HCT116 (cell line): Measurements from ENCODE around the gene DGCR6L. TPM values are rescaled to one million over a fixed set of nuclear protein-coding genes. Genes with fewer than 3 reads are reported as not detected.
"Not testable (repeated sequence)": the region's sequence is repeated elsewhere in the genome, so short reads cannot be mapped to it uniquely, and the experiment has no call there.

Experiments used
- ATAC-seq: fragments of 200-7000 bp; cut with Tn5 transposase; 2 replicates; pipeline ENCODE4 v1.9.1; 2020; ENCODE audit warnings: mild to moderate bottlenecking, moderate library complexity
- BruUV-seq: library from RNA; stranded (reverse); fragments of 400-500 nt; replicated peaks from 2 replicates; lab custom pipeline; 2021; lab: Mats Ljungman, UMichigan
- CTCF ChIA-PET: fragments of 300-600 bp; sonication (Branson Sonifier 250); formaldehyde crosslinking; loops from one replicate; lab custom pipeline; 2021; ENCODE audit warnings: antibody characterized with exemption; lab: Charles Lee
- POLR2A ChIA-PET: fragments of 300-600, 350-600 bp; sonication (Branson Sonifier 250); formaldehyde crosslinking; loops from one replicate; lab custom pipeline; 2021; ENCODE audit warnings: antibody characterized with exemption; lab: Charles Lee
- RAD21 ChIA-PET, 2 experiments: fragments of 300-600 bp; sonication (Branson Sonifier 250); formaldehyde crosslinking; loops; one replicate each; lab custom pipeline; 2023; ENCODE audit warnings: low total read pairs in 2 of 2; ENCODE audit not compliant: uncharacterized antibody in 2 of 2, unreplicated experiment in 2 of 2, low non-redundant PET in 1 of 2; lab: Charles Lee
- DNase-seq: peaks from one replicate; pipeline ENCODE4 v3.0.0-alpha.2; 2010; ENCODE audit warnings: low read depth, low spot score
- H2AFZ ChIP-seq: fragments of 200-600 bp; shearing (Covaris generic), sonication (generic); 2 replicates; pipeline ENCODE4 v1.6.1; 2017; ENCODE audit warnings: low read depth, mixed run types, mixed read lengths, antibody characterized with exemption, low read length; ENCODE audit not compliant: poor library complexity, severe bottlenecking
- H3K27ac ChIP-seq: 2 replicates; pipeline ENCODE4 v1.5.1; 2012; ENCODE audit warnings: low read depth, low read length
- H3K27me3 ChIP-seq: fragments of 200-600 bp; sonication (generic); 2 replicates; pipeline ENCODE4 v1.6.1; 2016; ENCODE audit warnings: mixed run types, low read length, mixed read lengths; ENCODE audit not compliant: insufficient read depth
- H3K36me3 ChIP-seq, 2 experiments: fragments of 200-500 bp in 1 of 2; fragments of 200-600 bp in 1 of 2; sonication (Bioruptor generic) in 1 of 2; sonication (generic) in 1 of 2; 2 replicates each; pipeline versions ENCODE4 v1.5.1 to v1.6.1; 2014 to 2016; ENCODE audit warnings: low read length in 2 of 2, inconsistent platforms in 1 of 2, mixed read lengths in 1 of 2, mixed run types in 1 of 2; ENCODE audit not compliant: insufficient read depth in 2 of 2, control insufficient read depth in 1 of 2
- H3K4me1 ChIP-seq, 2 experiments: fragments of 200-600 bp in 1 of 2; sonication (generic) in 1 of 2; 2 replicates each; pipeline versions ENCODE4 v1.5.1 to v1.6.1; 2012 to 2017; ENCODE audit warnings: low read length in 2 of 2, inconsistent platforms in 1 of 2, mild to moderate bottlenecking in 1 of 2, mixed read lengths in 1 of 2, mixed run types in 1 of 2, moderate library complexity in 1 of 2; ENCODE audit not compliant: insufficient read depth in 2 of 2, control insufficient read depth in 1 of 2
- H3K4me2 ChIP-seq: fragments of 200-600 bp; sonication (generic); 2 replicates; pipeline ENCODE4 v1.6.1; 2017; ENCODE audit warnings: mixed run types, low read length, mixed read lengths
- H3K4me3 ChIP-seq, 2 experiments: fragments of 200-600 bp in 1 of 2; sonication (generic) in 1 of 2; replicated peaks in 1 of 2; 2 replicates each; pipeline ENCODE4 v1.5.1; 2011 to 2016; ENCODE audit warnings: low read length in 2 of 2, control low read depth in 1 of 2, low read depth in 1 of 2, mild to moderate bottlenecking in 1 of 2, mixed read lengths in 1 of 2, mixed run types in 1 of 2
- H3K79me2 ChIP-seq: fragments of 200-600 bp; sonication (generic); 2 replicates; pipeline ENCODE4 v1.6.1; 2017; ENCODE audit warnings: mild to moderate bottlenecking, mixed run types, low read length, moderate library complexity, mixed read lengths; ENCODE audit not compliant: insufficient read depth
- H3K9ac ChIP-seq: fragments of 200-600 bp; sonication (generic); 2 replicates; pipeline ENCODE4 v1.6.1; 2016; ENCODE audit warnings: low read length, mixed read lengths
- H3K9me2 ChIP-seq: fragments of 200-600 bp; sonication (generic), shearing (Covaris generic); 2 replicates; pipeline ENCODE4 v1.6.1; 2017; ENCODE audit warnings: mixed run types, mild to moderate bottlenecking, moderate library complexity; ENCODE audit not compliant: insufficient read depth
- H3K9me3 ChIP-seq, 2 experiments: fragments of 200-500 bp in 1 of 2; fragments of 200-600 bp in 1 of 2; sonication (Bioruptor generic) in 1 of 2; sonication (generic) in 1 of 2; 2 replicates each; pipeline ENCODE4 v1.6.1; 2014 to 2017; ENCODE audit warnings: low read length in 2 of 2, mixed read lengths in 2 of 2, inconsistent platforms in 1 of 2, low read depth in 1 of 2, mild to moderate bottlenecking in 1 of 2, mixed run types in 1 of 2, moderate library complexity in 1 of 2; ENCODE audit not compliant: control insufficient read depth in 1 of 2, insufficient read depth in 1 of 2
- H4K20me1 ChIP-seq: fragments of 200-600 bp; sonication (generic), shearing (Covaris generic); 2 replicates; pipeline ENCODE4 v1.6.1; 2017; ENCODE audit warnings: mixed run types, mild to moderate bottlenecking, moderate library complexity; ENCODE audit not compliant: insufficient read depth
- SP1 ChIP-seq: IDR thresholded peaks from 2 replicates; pipeline ENCODE4 v1.6.1; 2012; ENCODE audit warnings: low read depth
- intact Hi-C: fragments of 100-400 bp; cut with micrococcal nuclease; formaldehyde crosslinking; loops from 2 replicates; pipeline ENCODE4 v1.10.0; 2022
- total RNA-seq: library from RNA; stranded (reverse); gene quantifications from one replicate; pipeline ENCODE4 v1.2.1, GENCODE V29; 2021; ENCODE audit not compliant: unreplicated experiment

DGCR6L gene
- total RNA-seq, 1 experiment from 2014 or later, result 44.9 TPM

- intact Hi-C loops, result no loop called here
- Histone ChIP-seq H4K20me1 (no peaks in the 10 kb centered on the region), H3K79me2 (0 out of 2 replicates have a peak, but pooled peaks cover 4% of the 10 kb centered on the region), H3K27me3 (no peaks in the 10 kb centered on the region), H3K27ac (peak overlapping the region; percentile 61), H3K4me1 (peaks cover 10 to 15% of the 10 kb centered on the region in 2 experiments; a peak in 3 of 4 replicates), H3K4me3 (peak overlapping the region; percentile 50 to 62), H3K9me3 (no peaks in the 10 kb centered on the region), H3K9ac (peak overlapping the region; percentile 51), H3K36me3 (no peaks in the 10 kb centered on the region), H2AFZ (no peak overlapping the region), H3K9me2 (no peaks in the 10 kb centered on the region), H3K4me2 (peak overlapping the region; percentile 87)
- TF ChIP-seq SP1, result no peak
- ChIA-PET CTCF (no interaction called here), RAD21 (no interaction called here), POLR2A (no interaction called here)
- DNase-seq, result no peak
- BruUV-seq, result no TSS peak
- peak; percentile 52 for ATAC-seq
These were observed 52.2 kb downstream of the DGCR6L start for GRCh38 chr22:20267441-20268278.

GRCh38 chr22:20266667-20267440 lies 53.0 kb downstream of the DGCR6L start:
- peaks cover 10 to 15% of the 10 kb centered on the region in 2 experiments; a peak in 3 of 4 replicates for H3K4me1 ChIP-seq
- RAD21 ChIA-PET, H3K36me3 ChIP-seq, H2AFZ ChIP-seq, intact Hi-C loops, H3K9me3 ChIP-seq, BruUV-seq, H3K27me3 ChIP-seq, ATAC-seq, POLR2A ChIA-PET, H3K79me2 ChIP-seq, H4K20me1 ChIP-seq, CTCF ChIA-PET, H3K9me2 ChIP-seq, DNase-seq: not testable (repeated sequence)
- H3K9ac ChIP-seq, result peak overlapping the region; percentile 51; the same call in 1 of the 2 replicates
- H3K4me3 ChIP-seq, result peak overlapping the region; percentile 50 to 62
- H3K27ac ChIP-seq, result peak overlapping the region; percentile 29; the same call in 1 of the 2 replicates
- peak overlapping the region; percentile 87 for H3K4me2 ChIP-seq

DNA sequence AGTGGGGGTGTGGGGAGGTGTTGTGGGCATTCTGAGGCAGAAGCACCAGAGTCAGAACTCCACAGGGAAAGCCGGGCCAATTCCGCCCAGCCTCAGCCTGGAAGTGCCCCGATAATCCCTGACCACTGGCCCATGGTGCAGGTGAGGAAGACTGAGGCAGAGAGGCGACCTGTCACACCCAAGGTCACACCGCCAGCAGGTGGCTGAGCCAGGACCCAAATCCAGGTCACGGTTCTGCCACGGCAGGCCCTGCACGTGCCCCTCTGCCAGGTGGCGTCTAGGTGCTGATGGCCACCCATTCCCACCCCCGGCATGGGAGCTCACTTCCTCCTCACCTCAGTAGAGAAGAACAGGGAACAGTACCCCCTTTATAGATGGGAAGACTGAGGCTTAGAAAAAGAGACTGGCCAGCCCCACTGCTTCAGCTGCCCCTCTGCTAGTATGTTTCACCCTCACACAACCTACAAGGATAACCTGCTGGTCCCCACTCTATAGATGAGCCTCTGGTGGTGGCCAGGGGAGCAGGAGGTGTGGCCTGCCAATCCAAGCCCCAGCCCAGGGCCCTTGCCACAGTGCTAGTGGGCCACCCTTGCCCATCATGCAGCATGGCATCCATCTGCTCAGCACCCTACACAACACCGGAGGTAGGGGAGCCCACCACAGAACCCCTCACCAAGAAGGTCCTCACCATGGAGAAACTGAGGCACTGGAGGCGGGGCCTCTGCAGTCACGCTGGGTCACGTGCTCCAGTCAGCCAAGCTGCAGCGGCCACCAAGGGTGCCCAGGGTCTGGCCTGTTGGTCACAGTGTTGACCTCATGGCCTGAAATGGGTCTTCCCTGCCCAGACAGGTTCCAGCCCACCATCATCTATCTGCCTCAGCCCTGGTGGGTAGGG lies 53.8 kb downstream of the DGCR6L start:
- H3K27me3 ChIP-seq, H3K9me2 ChIP-seq, intact Hi-C loops, POLR2A ChIA-PET, DNase-seq, H3K27ac ChIP-seq, H4K20me1 ChIP-seq, H3K9me3 ChIP-seq, H3K9ac ChIP-seq, H2AFZ ChIP-seq, H3K36me3 ChIP-seq, ATAC-seq, H3K4me3 ChIP-seq, H3K4me2 ChIP-seq, CTCF ChIA-PET, RAD21 ChIA-PET, H3K79me2 ChIP-seq: not testable (repeated sequence)
- BruUV-seq, result TSS peak; percentile 42
- peaks cover 10 to 15% of the 10 kb centered on the region in 2 experiments; a peak in 3 of 4 replicates for H3K4me1 ChIP-seq
